H1 (cell line): ENCODE data around the gene CELF1. TPM values are rescaled to one million over a fixed set of nuclear protein-coding genes. Genes with fewer than 3 reads are reported as not detected.

Source experiments
- CTCF ChIA-PET: fragments of 300-600 bp; sonication (Branson Sonifier 250); formaldehyde crosslinking; loops from one replicate; lab custom pipeline; 2021; ENCODE audit not compliant: partially characterized antibody; lab: Charles Lee
- POLR2A ChIA-PET: fragments of 300-600 bp; sonication (Branson Sonifier 250); formaldehyde crosslinking; loops from one replicate; lab custom pipeline; 2021; ENCODE audit warnings: inconsistent platforms; ENCODE audit not compliant: partially characterized antibody; lab: Charles Lee
- DNase-seq, 2 experiments: peaks; one replicate each; pipeline versions ENCODE4 v3.0.0 to v3.0.0-alpha.2; 2010 to 2022; ENCODE audit warnings: low spot score in 2 of 2, low read depth in 1 of 2, mixed read lengths in 1 of 2
- FAIRE-seq: peaks from 2 replicates; lab custom pipeline; 2011; peaks lifted over from hg19 to GRCh38; lab: Jason Lieb, UNC
- H2AFZ ChIP-seq: 2 replicates; pipeline ENCODE4 v1.8.1; 2012; ENCODE audit warnings: low read length, inconsistent platforms
- H2AK5ac ChIP-seq: 2 replicates; pipeline ENCODE4 v1.6.1; 2013; ENCODE audit warnings: low read depth, low read length
- H2BK120ac ChIP-seq: replicated peaks from 2 replicates; pipeline ENCODE3; 2013; ENCODE audit warnings: low read depth, low read length, inconsistent platforms
- H2BK12ac ChIP-seq: 2 replicates; pipeline ENCODE4 v1.6.1; 2013; ENCODE audit warnings: low read depth, low read length
- H2BK15ac ChIP-seq: 2 replicates; pipeline ENCODE4 v1.6.1; 2013; ENCODE audit warnings: low read length
- H2BK20ac ChIP-seq: 2 replicates; pipeline ENCODE4 v1.6.1; 2013; ENCODE audit warnings: low read length
- H2BK5ac ChIP-seq: 2 replicates; pipeline ENCODE4 v1.6.1; 2013; ENCODE audit warnings: low read depth, low read length
- H3K14ac ChIP-seq: 2 replicates; pipeline ENCODE4 v1.6.1; 2013; ENCODE audit warnings: inconsistent platforms; ENCODE audit not compliant: insufficient read length
- H3K18ac ChIP-seq: 2 replicates; pipeline ENCODE4 v1.6.1; 2013; ENCODE audit warnings: low read length; ENCODE audit errors: extremely low read depth
- H3K23ac ChIP-seq: 2 replicates; pipeline ENCODE4 v1.6.1; 2013; ENCODE audit warnings: inconsistent platforms; ENCODE audit not compliant: insufficient read length
- H3K23me2 ChIP-seq: 2 replicates; pipeline ENCODE4 v1.6.1; 2013; ENCODE audit warnings: low read depth, low read length
- H3K27ac ChIP-seq: 2 replicates; pipeline ENCODE4 v1.6.1; 2011; ENCODE audit warnings: low read depth, low read length, inconsistent platforms
- H3K27me3 ChIP-seq, 4 experiments: replicated peaks in 1 of 4; 1 replicate in 1 of 4; 2 replicates in 3 of 4; pipeline versions ENCODE4 v1.6.1 to v1.8.1; 2011 to 2013; ENCODE audit warnings: low read length in 3 of 4, mild to moderate bottlenecking in 3 of 4, inconsistent platforms in 2 of 4, mixed read lengths in 2 of 4, moderate library complexity in 1 of 4; ENCODE audit not compliant: control insufficient read depth in 3 of 4, insufficient read depth in 3 of 4; ENCODE audit errors: extremely low read depth in 1 of 4
- H3K36me3 ChIP-seq, 4 experiments: 2 replicates each; pipeline versions ENCODE4 v1.6.1 to v1.8.1; 2011 to 2013; ENCODE audit warnings: mild to moderate bottlenecking in 4 of 4, low read length in 3 of 4, moderate library complexity in 2 of 4, control low read depth in 1 of 4, inconsistent platforms in 1 of 4; ENCODE audit not compliant: insufficient read depth in 4 of 4, control insufficient read depth in 2 of 4
- H3K4ac ChIP-seq: replicated peaks from 2 replicates; pipeline ENCODE3; 2013; ENCODE audit warnings: low read length, low read depth, mixed read lengths, inconsistent platforms; ENCODE audit not compliant: insufficient read length
- H3K4me1 ChIP-seq, 4 experiments: replicated peaks in 1 of 4; 1 replicate in 1 of 4; 2 replicates in 3 of 4; pipeline versions ENCODE4 v1.6.1 to v1.8.1; 2011 to 2013; ENCODE audit warnings: low read length in 3 of 4, inconsistent platforms in 2 of 4, mixed read lengths in 1 of 4; ENCODE audit not compliant: insufficient read depth in 4 of 4, control insufficient read depth in 3 of 4
- H3K4me2 ChIP-seq, 2 experiments: 2 replicates each; pipeline versions ENCODE4 v1.6.1 to v1.8.1; 2011 to 2013; ENCODE audit warnings: low read depth in 2 of 2, low read length in 2 of 2, control low read depth in 1 of 2, inconsistent platforms in 1 of 2, mild to moderate bottlenecking in 1 of 2; ENCODE audit not compliant: insufficient read depth in 1 of 2
- H3K4me3 ChIP-seq, 4 experiments: fragments of 200-600, 300-600 bp in 1 of 4; sonication (generic), shearing (Covaris generic), sonication (Bioruptor Twin) in 1 of 4; 2 replicates each; pipeline versions ENCODE4 v1.5.1 to v1.8.1; 2011 to 2016; ENCODE audit warnings: low read length in 4 of 4, low read depth in 3 of 4, control low read depth in 2 of 4, inconsistent platforms in 2 of 4, mild to moderate bottlenecking in 2 of 4, mixed read lengths in 1 of 4, moderate library complexity in 1 of 4; ENCODE audit not compliant: insufficient read depth in 2 of 4; ENCODE audit errors: extremely low read depth in 1 of 4
- H3K56ac ChIP-seq: replicated peaks from 2 replicates; pipeline ENCODE3; 2013; ENCODE audit warnings: low read depth, mild to moderate bottlenecking, mixed read lengths, low read length, inconsistent platforms; ENCODE audit not compliant: insufficient read length
- H3K79me1 ChIP-seq: 2 replicates; pipeline ENCODE4 v1.6.1; 2013; ENCODE audit warnings: low read depth, low read length, control low read depth
- H3K79me2 ChIP-seq, 2 experiments: 2 replicates each; pipeline versions ENCODE4 v1.6.1 to v1.8.1; 2012 to 2013; ENCODE audit warnings: low read length in 2 of 2, mild to moderate bottlenecking in 2 of 2, inconsistent platforms in 1 of 2; ENCODE audit not compliant: insufficient read depth in 2 of 2, control insufficient read depth in 1 of 2
- H3K9ac ChIP-seq, 4 experiments: replicated peaks in 1 of 4; 1 replicate in 1 of 4; 2 replicates in 3 of 4; pipeline versions ENCODE4 v1.6.1 to v1.8.1; 2011 to 2013; ENCODE audit warnings: low read depth in 3 of 4, low read length in 3 of 4, control low read depth in 2 of 4, mild to moderate bottlenecking in 2 of 4, moderate library complexity in 2 of 4, inconsistent platforms in 1 of 4; ENCODE audit errors: extremely low read depth in 1 of 4
- H3K9me3 ChIP-seq, 2 experiments: 2 replicates each; pipeline versions ENCODE4 v1.6.1 to v1.8.1; 2012 to 2013; ENCODE audit warnings: mild to moderate bottlenecking in 2 of 2, moderate library complexity in 2 of 2, control low read depth in 1 of 2, inconsistent platforms in 1 of 2, low read depth in 1 of 2, low read length in 1 of 2, mixed read lengths in 1 of 2; ENCODE audit not compliant: insufficient read depth in 2 of 2
- H4K20me1 ChIP-seq, 2 experiments: replicated peaks in 1 of 2; 2 replicates each; pipeline versions ENCODE3 to v1.8.1; 2011 to 2013; ENCODE audit warnings: inconsistent platforms in 2 of 2, low read length in 2 of 2, mild to moderate bottlenecking in 1 of 2; ENCODE audit not compliant: insufficient read depth in 2 of 2, control insufficient read depth in 1 of 2
- H4K5ac ChIP-seq: 2 replicates; pipeline ENCODE4 v1.6.1; 2013; ENCODE audit warnings: low read length, low read depth, mixed read lengths, inconsistent platforms; ENCODE audit not compliant: insufficient read length
- H4K8ac ChIP-seq: 2 replicates; pipeline ENCODE4 v1.8.0; 2013; ENCODE audit warnings: mild to moderate bottlenecking, moderate library complexity, low read length, inconsistent platforms; ENCODE audit not compliant: insufficient read depth; ENCODE audit errors: extremely low read depth
- H4K91ac ChIP-seq: replicated peaks from 2 replicates; pipeline ENCODE3; 2013; ENCODE audit warnings: low read length, mixed read lengths, inconsistent platforms; ENCODE audit not compliant: insufficient read length
- MAFK ChIP-seq: IDR thresholded peaks from 2 replicates; pipeline ENCODE4 v1.6.1; 2012; ENCODE audit warnings: low read depth, mild to moderate bottlenecking, improper control_type of control experiment, low read length
- WGBS, 2 experiments: shearing (Covaris generic) in 1 of 2; methylation state at CpG; one replicate each; pipeline versions ENCODE4 v1.1.6 to v1.1.7; 2013 to 2015; ENCODE audit warnings: low lambda C conversion rate in 2 of 2, mixed read lengths in 2 of 2, inconsistent platforms in 1 of 2, low coverage in 1 of 2, missing lambda C conversion rate in 1 of 2; ENCODE audit not compliant: insufficient replicate concordance in 2 of 2, insufficient coverage in 1 of 2, insufficient read length in 1 of 2; ENCODE audit errors: extremely low coverage in 1 of 2, missing lambda C conversion rate in 1 of 2; 5-methylcytosine and 5-hydroxymethylcytosine counted together
- polyA plus RNA-seq, 7 experiments: library from polyadenylated mRNA; depleted of rRNA in 3 of 7; stranded (reverse) in 5 of 7; unstranded in 2 of 7; fragments of >200 nt in 5 of 7; fragments of 200-250 nt in 2 of 7; gene quantifications; 1 replicate in 5 of 7; 2 replicates in 1 of 7; 4 replicates in 1 of 7; pipeline versions ENCODE4 v1.2.1 to v1.2.3, GENCODE V29; 2011 to 2013; ENCODE audit warnings: missing spikeins in 2 of 7, mixed read lengths in 2 of 7
- total RNA-seq: library from RNA; stranded (reverse); fragmentation: NEBNext Ultra II Directional; extraction: Animal tissue kit (Norgen Biotek cat#: 25700); gene quantifications from 2 replicates; pipeline ENCODE4 v1.2.1, GENCODE V29; 2021

Gene CELF1
- total and polyA plus RNA-seq, 2 of the 8 experiments (the other 6 are each of a cell fraction or from before 2014, with no cell fraction given), result 131 to 197 TPM

- H3K18ac ChIP-seq, result no peak overlapping the region
- WGBS, 2 experiments, result 5% methylated on average over 13 of the region's 14 CpGs; no CpG with 5 or more reads in 1 of the 2 experiments
- CTCF ChIA-PET, result interaction anchor here (1.2 to 5.7 kb wide), 6 partner anchors 14 to 192 kb away, joined by 3 to 59 read pairs (median 4); partner anchors contain the start of gene SLC39A13
Measured at GRCh38 chr11:47425611-47426010, 127.3 kb downstream of the CELF1 start.

More at GRCh38 chr11:47425611-47426010, 127.3 kb downstream of the CELF1 start:
- peak overlapping the region; percentile 72 to 75 for H3K4me2 ChIP-seq
- no peaks in the 10 kb centered on the region for H3K9me3 ChIP-seq
- H3K27me3 ChIP-seq, result no peaks in the 10 kb centered on the region
- peak overlapping the region; percentile 99; the same call in 1 of the 2 replicates for H2BK12ac ChIP-seq
- peak overlapping the region; percentile 98 for H3K27ac ChIP-seq
- peaks cover 0 to 12% of the 10 kb centered on the region in 2 experiments; a peak in 2 of 4 replicates for H3K79me2 ChIP-seq
- H3K4me1 ChIP-seq, result peaks cover 0 to 6% (median 0%) of the 10 kb centered on the region in 4 experiments; a peak in 3 of 7 replicates
- no peak for TF ChIP-seq MAFK
- peak overlapping the region; percentile 99; the same call in 1 of the 2 replicates for H4K8ac ChIP-seq
- no peak overlapping the region for H4K5ac ChIP-seq
- H3K9ac ChIP-seq, result peak overlapping the region; percentile 85 to 96 (median 91)
- no peak overlapping the region for H3K4ac ChIP-seq
- no peak overlapping the region for H2AK5ac ChIP-seq
- no peak overlapping the region for H2BK20ac ChIP-seq
- peaks cover 14 to 35% (median 30%) of the 10 kb centered on the region in 4 experiments for H3K36me3 ChIP-seq
- peak overlapping the region; percentile 99; the same call in 1 of the 2 replicates for H2AFZ ChIP-seq
- no peak overlapping the region for H4K91ac ChIP-seq
- H3K56ac ChIP-seq, result no peak overlapping the region
- FAIRE-seq (no peak), DNase-seq (no peak)
- no peak overlapping the region for H2BK120ac ChIP-seq
- H3K23me2 ChIP-seq, result no peaks in the 10 kb centered on the region; the same call in 1 of the 2 replicates
- H2BK15ac ChIP-seq, result no peak overlapping the region
- H3K79me1 ChIP-seq, result peaks cover 14% of the 10 kb centered on the region
- peaks cover 0 to 4% of the 10 kb centered on the region in 2 experiments for H4K20me1 ChIP-seq
- peak overlapping the region; percentile 98 for H2BK5ac ChIP-seq
- no peak overlapping the region for H3K23ac ChIP-seq
- peak overlapping the region; percentile 87 to 99 (median 96) for H3K4me3 ChIP-seq
- no peak overlapping the region for H3K14ac ChIP-seq
- POLR2A ChIA-PET, result interaction anchor here (0.6 to 8.2 kb wide), 10 partner anchors 10 to 204 kb away, joined by 3 to 140 read pairs (median 4); partner anchors contain the start of genes ACP2, PTPMT1, RAPSN and SLC39A13
